Measurements from ENCODE around the gene ATP9A. TPM values are rescaled to one million over a fixed set of nuclear protein-coding genes. Genes with fewer than 3 reads are reported as not detected.

ATP9A gene
- total and polyA plus RNA-seq, 2 of the 8 experiments (the other 6 are each of a cell fraction or from before 2014, with no cell fraction given), result 5.0 to 6.4 TPM

GRCh38 chr20:51775241-51775640 is 7.1 kb upstream of the ATP9A start:
- Histone ChIP-seq H3K9ac (replicated peaks in 1 of 4; ENCODE audit: extremely low read depth in 1 of 4, low read depth in 3 of 4, low read length in 3 of 4) (no peak overlapping the region), H3K23me2 (ENCODE audit: low read depth, low read length) (no peaks in the 10 kb centered on the region), H3K14ac (ENCODE audit: insufficient read length) (no peak overlapping the region), H3K18ac (ENCODE audit: extremely low read depth, low read length) (no peak overlapping the region), H3K9me3 (ENCODE audit: insufficient read depth in 2 of 2, low read depth in 1 of 2, low read length in 1 of 2) (no peaks in the 10 kb centered on the region; a peak in 1 of 4 replicates), H2BK20ac (ENCODE audit: low read length) (no peak overlapping the region), H3K27ac (ENCODE audit: low read depth, low read length) (no peak overlapping the region), H3K27me3 (replicated peaks in 1 of 4; ENCODE audit: control insufficient read depth in 3 of 4, extremely low read depth in 1 of 4, insufficient read depth in 3 of 4, low read length in 3 of 4) (no peaks in the 10 kb centered on the region), H2BK12ac (ENCODE audit: low read depth, low read length) (no peak overlapping the region), H3K4me1 (replicated peaks in 1 of 4; ENCODE audit: control insufficient read depth in 3 of 4, insufficient read depth in 4 of 4, low read length in 3 of 4) (no peaks in the 10 kb centered on the region), H3K4me2 (ENCODE audit: insufficient read depth in 1 of 2, low read depth in 2 of 2, low read length in 2 of 2) (no peak overlapping the region), H2AFZ (ENCODE audit: low read length) (no peak overlapping the region), H3K4ac (replicated peaks; ENCODE audit: insufficient read length, low read depth, low read length) (no peak overlapping the region), H2BK120ac (replicated peaks; ENCODE audit: low read depth, low read length) (no peak overlapping the region), H3K56ac (replicated peaks; ENCODE audit: insufficient read length, low read depth, low read length) (no peak overlapping the region), H4K8ac (ENCODE audit: extremely low read depth, insufficient read depth, low read length) (no peak overlapping the region), H3K79me2 (ENCODE audit: control insufficient read depth in 1 of 2, insufficient read depth in 2 of 2, low read length in 2 of 2) (no peaks in the 10 kb centered on the region), H4K20me1 (replicated peaks in 1 of 2; ENCODE audit: control insufficient read depth in 1 of 2, insufficient read depth in 2 of 2, low read length in 2 of 2) (no peaks in the 10 kb centered on the region), H3K23ac (ENCODE audit: insufficient read length) (no peak overlapping the region), H2BK15ac (ENCODE audit: low read length) (no peak overlapping the region), H3K4me3 (ENCODE audit: extremely low read depth in 1 of 4, insufficient read depth in 2 of 4, low read depth in 3 of 4, low read length in 4 of 4) (no peak overlapping the region), H3K36me3 (ENCODE audit: control insufficient read depth in 2 of 4, insufficient read depth in 4 of 4, low read length in 3 of 4) (peaks cover 3 to 11% (median 4%) of the 10 kb centered on the region in 4 experiments; a peak in 5 of 8 replicates), H2BK5ac (ENCODE audit: low read depth, low read length) (no peak overlapping the region), H3K79me1 (ENCODE audit: low read depth, low read length) (no peaks in the 10 kb centered on the region), H4K5ac (ENCODE audit: insufficient read length, low read depth, low read length) (no peak overlapping the region), H4K91ac (replicated peaks; ENCODE audit: insufficient read length, low read length) (no peak overlapping the region), H2AK5ac (ENCODE audit: low read depth, low read length) (no peak overlapping the region)
- POLR2A ChIA-PET (ENCODE audit: partially characterized antibody), result interaction anchor here (0.6 to 2.9 kb wide), 6 partner anchors 9 to 51 kb away, joined by 3 to 5 read pairs (median 4); partner anchors contain the start of gene SALL4
- DNase-seq (ENCODE audit: low read depth in 1 of 2, low spot score in 2 of 2) (no peak), FAIRE-seq (no peak)
- WGBS, 2 experiments (ENCODE audit: extremely low coverage in 1 of 2, insufficient coverage in 1 of 2, insufficient read length in 1 of 2, insufficient replicate concordance in 2 of 2, low coverage in 1 of 2, low lambda C conversion rate in 2 of 2, missing lambda C conversion rate in 1 of 2), result 100% methylated on average over 1 of the region's 1 CpG; no CpG with 5 or more reads in 1 of the 2 experiments
- TF ChIP-seq TEAD4 (IDR thresholded peaks at IDR 0.05; ENCODE audit: low read depth, low read length) (no peak), RNF2 (IDR thresholded peaks at IDR 0.05; ENCODE audit: borderline replicate concordance, low read depth, low read length, missing control alignments, poor library complexity, severe bottlenecking) (no peak), SAP30 (IDR thresholded peaks at IDR 0.05; ENCODE audit: insufficient read depth, insufficient replicate concordance, low read length) (no peak), GTF2F1 (IDR thresholded peaks at IDR 0.05; ENCODE audit: borderline replicate concordance, low read depth, low read length) (no peak), RXRA (IDR thresholded peaks at IDR 0.05; ENCODE audit: insufficient read depth, low read depth, low read length) (no peak), CTCF (IDR thresholded peaks at IDR 0.05; ENCODE audit: control extremely low read depth in 1 of 3, insufficient read depth in 1 of 3, low read depth in 1 of 3, low read length in 3 of 3) (no peak), KDM1A (IDR thresholded peaks at IDR 0.05; ENCODE audit: borderline replicate concordance, low read length) (no peak), E2F6 (IDR thresholded peaks at IDR 0.05) (no peak), CBX8 (IDR thresholded peaks at IDR 0.05; ENCODE audit: borderline replicate concordance, low read depth, low read length) (no peak), POLR2A (IDR thresholded peaks at IDR 0.05; ENCODE audit: control extremely low read depth in 1 of 2, low read depth in 2 of 2, low read length in 2 of 2) (no peak)
- CTCF ChIA-PET (ENCODE audit: partially characterized antibody), result interaction anchor here (0.5 to 2.3 kb wide), 6 partner anchors 13 to 308 kb away, joined by 3 to 6 read pairs (median 3); no protein-coding TSS in a partner anchor

All from H1 (cell line).